Spleen (tissue), 11 donors: ENCODE measurements around the gene MIB1. TPM values are rescaled to one million over a fixed set of nuclear protein-coding genes. Genes with fewer than 3 reads are reported as not detected.

Source experiments
- DNase-seq: peaks from one replicate; pipeline ENCODE4 v3.0.0-alpha.2; 2020
- H3K27ac ChIP-seq, 8 donors: fragments of 200-600 bp; sonication (generic) in 7 of 8; 1 replicate in 4 of 8; 2 replicates in 4 of 8; pipeline versions ENCODE4 v1.5.0 to v1.8.0; 2016 to 2021; ENCODE audit warnings: inconsistent platforms in 4 of 8, mild to moderate bottlenecking in 4 of 8, moderate library complexity in 1 of 8
- H3K27me3 ChIP-seq, 7 donors: fragments of 200-600 bp; sonication (generic) in 6 of 7; replicated peaks in 1 of 7; 1 replicate in 4 of 7; 2 replicates in 3 of 7; pipeline versions ENCODE4 v1.5.0 to v1.8.0; 2016 to 2021; ENCODE audit warnings: inconsistent platforms in 3 of 7, mild to moderate bottlenecking in 1 of 7
- H3K36me3 ChIP-seq, 6 donors: fragments of 200-600 bp; sonication (generic) in 5 of 6; 1 replicate in 4 of 6; 2 replicates in 2 of 6; pipeline versions ENCODE4 v1.5.0 to v1.8.0; 2016 to 2021; ENCODE audit warnings: inconsistent platforms in 2 of 6
- H3K4me1 ChIP-seq, 6 donors: fragments of 200-600 bp; sonication (generic) in 5 of 6; 1 replicate in 3 of 6; 2 replicates in 3 of 6; pipeline versions ENCODE4 v1.5.0 to v1.8.0; 2016 to 2021; ENCODE audit warnings: inconsistent platforms in 3 of 6
- H3K4me3 ChIP-seq, 8 donors: fragments of 200-600 bp; sonication (generic) in 7 of 8; 1 replicate in 4 of 8; 2 replicates in 4 of 8; pipeline versions ENCODE4 v1.5.0 to v1.8.0; 2016 to 2021; ENCODE audit warnings: inconsistent platforms in 4 of 8, mild to moderate bottlenecking in 4 of 8, moderate library complexity in 2 of 8
- H3K9me3 ChIP-seq, 8 donors: fragments of 200-600 bp; sonication (generic) in 7 of 8; 1 replicate in 4 of 8; 2 replicates in 4 of 8; pipeline versions ENCODE4 v1.5.0 to v1.8.0; 2016 to 2021; ENCODE audit warnings: inconsistent platforms in 4 of 8
- POLR2A ChIP-seq, 3 donors: fragments of 450-650 bp; IDR thresholded peaks; one replicate each; pipeline ENCODE4 v1.5.1; 2017; ENCODE audit warnings: antibody characterized with exemption in 3 of 3, mild to moderate bottlenecking in 1 of 3
- POLR2AphosphoS5 ChIP-seq, 3 donors: sonication (generic); formaldehyde crosslinking; IDR thresholded peaks; one replicate each; pipeline ENCODE4 v1.5.1; 2017; ENCODE audit warnings: antibody characterized with exemption in 3 of 3
- WGBS, 5 donors: extraction: QIAGEN DNeasy Blood & Tissue Kit in 3 of 5; methylation state at CpG; one replicate each; pipeline versions ENCODE4 v1.1.5 to v1.1.7; 2013 to 2018; 5-methylcytosine and 5-hydroxymethylcytosine counted together
- intact Hi-C: fragments of 100-400 bp; cut with DNase I; formaldehyde crosslinking; loops from one replicate; pipeline ENCODE4 v1.15.0; 2023; ENCODE audit warnings: low total_unique reads
- polyA plus RNA-seq, 3 donors: library from polyadenylated mRNA; stranded (reverse); fragments of 200-250 nt; gene quantifications; one replicate each; pipeline ENCODE4 v1.2.1, GENCODE V29; 2013
- total RNA-seq, 7 donors: library from RNA; depleted of rRNA in 3 of 7; stranded (reverse); fragments of >200 nt in 3 of 7; fragmentation: NEBNext Ultra II Directional in 4 of 7; extraction: Animal tissue kit (Norgen Biotek cat#: 25700) in 4 of 7; gene quantifications; one replicate each; pipeline versions ENCODE4 v1.1.0 to v1.2.1, GENCODE V29; 2016 to 2021
- TF ChIP-seq, protein P1 (sequence below), 11 experiments: fragments of 200-600 bp in 7 of 11; fragments of 450-650 bp in 4 of 11; sonication (generic) in 4 of 11; IDR thresholded peaks in 8 of 11; conservative IDR thresholded peaks in 3 of 11; 1 replicate in 7 of 11; 2 replicates in 4 of 11; pipeline versions ENCODE4 v1.4.0 to v1.8.0; 2016 to 2021; ENCODE audit warnings: antibody characterized with exemption in 11 of 11, inconsistent platforms in 4 of 11, mild to moderate bottlenecking in 1 of 11
- donor health status: healthy with polysubstance abuse.
- donor health status: DM: no; HTN: no; CAD: no; lungs with moderate emphysema.
- donor health status: DM: no; HTN: no; CAD: no.
- donor health status: Bipolar disorder and iron deficiency.
- donor health status: healthy.
- donor health status: DM: no; HTN: no; CAD: no.
- donor health status: DM: yes; HTN: yes; CAD: no.

Gene MIB1
- total and polyA plus RNA-seq, 10 donors = 2.7 to 33.3 (median 27.3) TPM

DNA sequence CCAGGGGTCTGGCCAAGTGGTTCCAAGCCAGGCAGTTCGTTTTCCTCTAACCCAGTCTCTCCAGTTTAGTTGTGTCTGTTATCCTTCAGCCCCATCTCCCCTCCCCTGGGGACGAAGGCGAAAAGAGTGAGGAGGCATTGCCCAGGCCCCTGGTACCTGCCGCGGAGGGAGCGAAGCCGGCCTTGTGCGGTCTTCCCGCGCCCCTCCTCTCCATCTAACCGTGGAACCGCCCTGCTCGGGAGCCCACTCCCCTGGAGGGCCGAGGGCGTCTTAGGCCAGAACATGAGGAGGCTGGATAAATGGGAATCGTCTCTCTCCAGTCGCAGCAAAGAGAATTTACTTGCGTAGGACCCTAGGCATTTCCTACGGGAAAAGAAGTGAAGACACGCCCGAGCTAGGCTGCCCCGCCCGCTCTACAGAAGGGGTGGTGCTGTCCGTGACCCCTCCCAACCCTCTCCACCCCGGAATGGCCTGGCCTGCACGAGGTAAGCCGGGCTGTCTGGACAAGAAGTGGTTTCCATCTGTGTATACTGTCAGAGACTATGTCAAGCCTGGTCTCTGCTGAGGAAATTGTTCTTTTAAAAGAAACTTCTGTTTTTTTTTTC, 156.2 kb downstream of the MIB1 start:
- Histone ChIP-seq H3K36me3 (no peaks in the 10 kb centered on the region), H3K27me3 (peaks cover 0 to 7% (median 0%) of the 10 kb centered on the region in 7 donors), H3K9me3 (peaks cover 0 to under 1% (median 0%) of the 10 kb centered on the region in 8 donors), H3K27ac (peak overlapping the region in 2 of 8 donors; percentile 45 to 61), H3K4me1 (peaks cover 0 to 12% (median 6%) of the 10 kb centered on the region in 6 donors), H3K4me3 (peak overlapping the region in 1 of 8 donors; percentile 27)
- intact Hi-C loops = no loop called here
- DNase-seq = no peak
- WGBS, 5 donors = 34 to 52% (median 44%) methylated on average over 16 to 27 of the region's 27 CpGs
- TF ChIP-seq POLR2AphosphoS5 (IDR thresholded peaks at IDR 0.05) = peak in 1 of 3 donors; percentile 19
- TF ChIP-seq, protein P1, sequence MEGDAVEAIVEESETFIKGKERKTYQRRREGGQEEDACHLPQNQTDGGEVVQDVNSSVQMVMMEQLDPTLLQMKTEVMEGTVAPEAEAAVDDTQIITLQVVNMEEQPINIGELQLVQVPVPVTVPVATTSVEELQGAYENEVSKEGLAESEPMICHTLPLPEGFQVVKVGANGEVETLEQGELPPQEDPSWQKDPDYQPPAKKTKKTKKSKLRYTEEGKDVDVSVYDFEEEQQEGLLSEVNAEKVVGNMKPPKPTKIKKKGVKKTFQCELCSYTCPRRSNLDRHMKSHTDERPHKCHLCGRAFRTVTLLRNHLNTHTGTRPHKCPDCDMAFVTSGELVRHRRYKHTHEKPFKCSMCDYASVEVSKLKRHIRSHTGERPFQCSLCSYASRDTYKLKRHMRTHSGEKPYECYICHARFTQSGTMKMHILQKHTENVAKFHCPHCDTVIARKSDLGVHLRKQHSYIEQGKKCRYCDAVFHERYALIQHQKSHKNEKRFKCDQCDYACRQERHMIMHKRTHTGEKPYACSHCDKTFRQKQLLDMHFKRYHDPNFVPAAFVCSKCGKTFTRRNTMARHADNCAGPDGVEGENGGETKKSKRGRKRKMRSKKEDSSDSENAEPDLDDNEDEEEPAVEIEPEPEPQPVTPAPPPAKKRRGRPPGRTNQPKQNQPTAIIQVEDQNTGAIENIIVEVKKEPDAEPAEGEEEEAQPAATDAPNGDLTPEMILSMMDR (IDR thresholded peaks at IDR 0.05 in 8 of 11, conservative IDR thresholded peaks at IDR 0.05 in 3 of 11) = no peak

DNA sequence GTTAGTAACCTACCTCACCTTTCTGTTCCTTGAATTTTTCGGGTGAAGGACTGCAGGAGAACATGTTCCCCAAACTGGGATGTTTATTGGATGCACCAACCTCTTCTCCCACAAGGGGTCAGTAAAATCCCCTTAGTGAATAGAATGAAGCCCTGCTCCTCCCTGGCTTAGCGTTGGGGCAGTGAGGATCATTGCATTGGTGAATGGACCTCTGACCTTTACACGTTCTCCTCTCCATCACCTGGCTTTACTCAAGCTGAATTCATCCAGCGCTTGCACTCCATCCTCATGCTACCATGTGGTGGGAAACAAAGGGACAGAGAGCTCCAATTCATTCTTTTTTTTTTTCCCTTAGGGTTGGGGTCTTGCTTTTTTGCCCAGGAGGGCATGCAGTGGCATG, 157.2 kb downstream of the MIB1 start:
- Histone ChIP-seq H3K4me1 (peaks cover 0 to 12% (median 8%) of the 10 kb centered on the region in 6 donors), H3K4me3 (no peak overlapping the region), H3K9me3 (no peaks in the 10 kb centered on the region), H3K36me3 (no peaks in the 10 kb centered on the region), H3K27ac (no peak overlapping the region), H3K27me3 (peaks cover 0 to 7% (median 0%) of the 10 kb centered on the region in 7 donors)
- TF ChIP-seq, protein P1 (IDR thresholded peaks at IDR 0.05 in 8 of 11, conservative IDR thresholded peaks at IDR 0.05 in 3 of 11) = peak in 8 of 11 experiments; percentile 25 to 72 (median 64)
- TF ChIP-seq POLR2AphosphoS5 (IDR thresholded peaks at IDR 0.05) = no peak
- no peak for TF ChIP-seq POLR2A (IDR thresholded peaks at IDR 0.05)
- 4 to 10% (median 6%) methylated on average over 4 of the region's 4 CpGs for WGBS, 5 donors
- DNase-seq = no peak
- intact Hi-C loops = no loop called here

DNA sequence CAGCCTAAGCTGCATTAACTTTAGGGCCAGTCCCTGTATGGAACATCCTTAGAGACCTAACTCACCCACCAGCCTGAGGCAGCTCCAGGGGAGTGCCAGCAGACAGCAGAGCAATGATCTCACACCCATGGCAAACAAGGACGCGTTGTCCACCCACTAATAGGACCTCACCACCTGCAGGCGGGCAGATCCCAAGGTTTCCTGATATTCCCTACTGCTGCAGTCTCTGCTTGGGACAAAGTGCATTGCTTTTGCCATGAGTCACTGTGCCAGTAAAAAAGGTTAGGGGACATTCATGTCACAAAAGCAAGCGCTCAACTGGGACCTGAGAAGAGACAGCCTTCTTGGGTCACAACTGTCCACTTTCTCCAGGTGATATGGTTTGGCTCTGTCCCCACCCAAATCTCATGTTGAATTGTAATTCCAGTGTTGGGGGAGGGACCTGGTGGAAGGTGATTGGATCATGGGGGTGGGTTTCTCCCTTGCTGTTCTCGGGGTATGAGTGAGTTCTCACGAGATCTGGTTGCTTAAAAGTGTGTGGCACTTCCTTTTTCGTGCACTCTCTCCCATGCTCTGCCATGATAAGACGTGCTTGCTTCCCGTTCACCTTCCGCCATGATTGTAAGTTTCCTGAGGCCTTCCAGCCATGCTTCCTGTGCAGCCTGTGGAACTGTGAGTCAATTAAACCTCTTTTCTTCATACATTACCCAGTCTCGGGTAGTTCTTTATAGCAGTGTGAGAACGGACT, 160.2 kb downstream of the MIB1 start:
- Histone ChIP-seq H3K27ac (peak overlapping the region in 4 of 8 donors; percentile 33 to 58 (median 52)), H3K36me3 (no peaks in the 10 kb centered on the region), H3K4me1 (peaks cover 0 to 20% (median 8%) of the 10 kb centered on the region in 6 donors), H3K9me3 (no peaks in the 10 kb centered on the region), H3K27me3 (peaks cover 0 to 7% (median 0%) of the 10 kb centered on the region in 7 donors), H3K4me3 (no peak overlapping the region)
- TF ChIP-seq POLR2A (IDR thresholded peaks at IDR 0.05) (no peak), POLR2AphosphoS5 (IDR thresholded peaks at IDR 0.05) (no peak)
- TF ChIP-seq, protein P1 (IDR thresholded peaks at IDR 0.05 in 8 of 11, conservative IDR thresholded peaks at IDR 0.05 in 3 of 11) = no peak
- intact Hi-C loops = no loop called here
- WGBS, 5 donors = 77 to 83% (median 79%) methylated on average over 12 of the region's 12 CpGs
- no peak for DNase-seq

DNA sequence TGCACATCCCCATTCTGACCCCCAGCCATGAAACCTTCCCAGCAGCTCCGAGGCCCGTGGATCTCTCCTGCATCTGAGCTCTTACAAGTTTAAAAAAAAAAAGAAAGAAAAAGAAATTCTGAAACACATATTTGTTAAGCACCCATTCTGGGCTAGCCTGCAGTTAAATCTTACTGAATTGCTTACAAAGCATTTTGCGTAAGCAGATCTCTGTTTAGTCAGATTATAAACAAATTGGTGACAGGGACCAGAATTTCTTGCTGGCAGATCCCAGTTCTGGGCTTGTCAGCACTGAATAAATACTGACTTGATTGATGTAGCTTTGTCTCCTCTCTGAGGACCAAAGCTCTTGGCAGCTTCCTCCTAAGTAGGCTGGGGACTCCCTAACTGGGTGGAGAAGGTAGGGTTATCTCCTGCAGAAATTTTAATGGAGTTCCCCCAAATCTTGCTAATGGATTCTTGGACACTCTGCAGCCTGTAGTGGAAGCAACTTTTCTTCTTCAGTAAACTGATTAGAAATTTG, 160.9 kb downstream of the MIB1 start:
- intact Hi-C loops = no loop called here
- no peaks in the 10 kb centered on the region for H3K9me3 ChIP-seq
- peaks cover 0 to 6% (median 0%) of the 10 kb centered on the region in 7 donors for H3K27me3 ChIP-seq
- TF ChIP-seq POLR2AphosphoS5 (IDR thresholded peaks at IDR 0.05) (no peak), POLR2A (IDR thresholded peaks at IDR 0.05) (no peak)
- TF ChIP-seq, protein P1 (IDR thresholded peaks at IDR 0.05 in 8 of 11, conservative IDR thresholded peaks at IDR 0.05 in 3 of 11) = no peak
- H3K27ac ChIP-seq = peak overlapping the region in 5 of 8 donors; percentile 24 to 58 (median 48)
- peak overlapping the region in 2 of 8 donors; percentile 10 to 42 for H3K4me3 ChIP-seq
- peaks cover 0 to 20% (median 8%) of the 10 kb centered on the region in 6 donors for H3K4me1 ChIP-seq
- no peaks in the 10 kb centered on the region for H3K36me3 ChIP-seq
- WGBS, 5 donors = 68 to 84% (median 79%) methylated on average over 3 of the region's 3 CpGs
- no peak for DNase-seq
